HEK293 (cell line): ENCODE data around the gene DNTTIP2.

Experiments used
- BCL11A ChIP-seq: fragments of 450-650 bp; formaldehyde crosslinking; IDR thresholded peaks from 2 replicates; pipeline ENCODE4 v1.5.1; 2016; ENCODE audit warnings: low read depth, missing biosample characterization, missing genetic modification characterization
- CTCF ChIP-seq: fragments of 450-650 bp; formaldehyde crosslinking; IDR thresholded peaks from 2 replicates; pipeline ENCODE4 v1.5.1; 2016; ENCODE audit warnings: missing biosample characterization, missing genetic modification characterization
- KLF7 ChIP-seq: fragments of 450-650 bp; formaldehyde crosslinking; IDR thresholded peaks from 2 replicates; pipeline ENCODE4 v1.5.1; 2016; ENCODE audit warnings: missing biosample characterization, missing genetic modification characterization, borderline replicate concordance
- MZF1 ChIP-seq: fragments of 450-650 bp; formaldehyde crosslinking; IDR thresholded peaks from 2 replicates; pipeline ENCODE4 v1.5.1; 2017; ENCODE audit warnings: missing biosample characterization, missing genetic modification characterization, borderline replicate concordance
- REST ChIP-seq: fragments of 450-650 bp; formaldehyde crosslinking; IDR thresholded peaks from 2 replicates; pipeline ENCODE4 v1.5.1; 2016; ENCODE audit warnings: missing biosample characterization, missing genetic modification characterization
- SETDB1 ChIP-seq: IDR thresholded peaks from one replicate; pipeline ENCODE4 v1.6.1; 2017; ENCODE audit warnings: mild to moderate bottlenecking, low read length, moderate library complexity, mixed read lengths; ENCODE audit not compliant: insufficient read length
- ZFHX2 ChIP-seq: fragments of 450-650 bp; formaldehyde crosslinking; conservative IDR thresholded peaks from 2 replicates; pipeline ENCODE4 v1.5.1; 2016; ENCODE audit warnings: missing biosample characterization, missing genetic modification characterization
- ZFP37 ChIP-seq: fragments of 450-650 bp; formaldehyde crosslinking; IDR thresholded peaks from 2 replicates; pipeline ENCODE4 v1.5.1; 2016; ENCODE audit warnings: missing biosample characterization, missing genetic modification characterization
- ZFP69B ChIP-seq: fragments of 450-650 bp; formaldehyde crosslinking; IDR thresholded peaks from 2 replicates; pipeline ENCODE4 v1.5.1; 2016; ENCODE audit warnings: missing biosample characterization, missing genetic modification characterization
- ZNF121 ChIP-seq: fragments of 450-650 bp; formaldehyde crosslinking; IDR thresholded peaks from 2 replicates; pipeline ENCODE4 v1.5.1; 2016; ENCODE audit warnings: missing biosample characterization, missing genetic modification characterization
- ZNF18 ChIP-seq: fragments of 450-650 bp; formaldehyde crosslinking; IDR thresholded peaks from 2 replicates; pipeline ENCODE4 v1.5.1; 2016; ENCODE audit warnings: missing biosample characterization, missing genetic modification characterization
- ZNF211 ChIP-seq: fragments of 450-650 bp; formaldehyde crosslinking; IDR thresholded peaks from 2 replicates; pipeline ENCODE4 v1.5.1; 2016; ENCODE audit warnings: low read depth, missing biosample characterization, missing genetic modification characterization
- ZNF248 ChIP-seq: fragments of 450-650 bp; formaldehyde crosslinking; IDR thresholded peaks from 2 replicates; pipeline ENCODE4 v1.5.1; 2017; ENCODE audit warnings: missing biosample characterization, missing genetic modification characterization
- ZNF324 ChIP-seq: fragments of 450-650 bp; formaldehyde crosslinking; IDR thresholded peaks from 2 replicates; pipeline ENCODE4 v1.5.1; 2016; ENCODE audit warnings: missing biosample characterization, missing genetic modification characterization
- ZNF449 ChIP-seq: fragments of 450-650 bp; formaldehyde crosslinking; IDR thresholded peaks from 2 replicates; pipeline ENCODE4 v1.5.1; 2017; ENCODE audit warnings: missing biosample characterization, mild to moderate bottlenecking, missing genetic modification characterization, moderate library complexity
- ZNF600 ChIP-seq: fragments of 450-650 bp; formaldehyde crosslinking; IDR thresholded peaks from 2 replicates; pipeline ENCODE4 v1.5.1; 2016; ENCODE audit warnings: missing biosample characterization, missing genetic modification characterization
- ZNF623 ChIP-seq: fragments of 450-650 bp; formaldehyde crosslinking; IDR thresholded peaks from 2 replicates; pipeline ENCODE4 v1.5.1; 2016; ENCODE audit warnings: missing biosample characterization, missing genetic modification characterization
- ZNF624 ChIP-seq: fragments of 450-650 bp; formaldehyde crosslinking; IDR thresholded peaks from 2 replicates; pipeline ENCODE4 v1.5.1; 2017; ENCODE audit warnings: missing biosample characterization, missing genetic modification characterization
- ZNF629 ChIP-seq: fragments of 450-650 bp; formaldehyde crosslinking; IDR thresholded peaks from 2 replicates; pipeline ENCODE4 v1.5.1; 2017; ENCODE audit warnings: missing biosample characterization, missing genetic modification characterization
- TF ChIP-seq, protein P1 (sequence below): fragments of 450-650 bp; formaldehyde crosslinking; IDR thresholded peaks from 2 replicates; pipeline ENCODE4 v1.5.1; 2017; ENCODE audit warnings: missing biosample characterization, missing genetic modification characterization
- TF ChIP-seq, protein P2 (sequence below): fragments of 450-650 bp; formaldehyde crosslinking; IDR thresholded peaks from 2 replicates; pipeline ENCODE4 v1.5.1; 2017; ENCODE audit warnings: missing biosample characterization, missing genetic modification characterization
- TF ChIP-seq, protein P3 (sequence below): fragments of 450-650 bp; formaldehyde crosslinking; IDR thresholded peaks from 2 replicates; pipeline ENCODE4 v1.5.1; 2016; ENCODE audit warnings: missing biosample characterization, missing genetic modification characterization
- TF ChIP-seq, protein P4 (sequence below): fragments of 450-650 bp; formaldehyde crosslinking; IDR thresholded peaks from 2 replicates; pipeline ENCODE4 v1.5.1; 2016; ENCODE audit warnings: missing biosample characterization, missing genetic modification characterization

DNTTIP2 gene

DNA sequence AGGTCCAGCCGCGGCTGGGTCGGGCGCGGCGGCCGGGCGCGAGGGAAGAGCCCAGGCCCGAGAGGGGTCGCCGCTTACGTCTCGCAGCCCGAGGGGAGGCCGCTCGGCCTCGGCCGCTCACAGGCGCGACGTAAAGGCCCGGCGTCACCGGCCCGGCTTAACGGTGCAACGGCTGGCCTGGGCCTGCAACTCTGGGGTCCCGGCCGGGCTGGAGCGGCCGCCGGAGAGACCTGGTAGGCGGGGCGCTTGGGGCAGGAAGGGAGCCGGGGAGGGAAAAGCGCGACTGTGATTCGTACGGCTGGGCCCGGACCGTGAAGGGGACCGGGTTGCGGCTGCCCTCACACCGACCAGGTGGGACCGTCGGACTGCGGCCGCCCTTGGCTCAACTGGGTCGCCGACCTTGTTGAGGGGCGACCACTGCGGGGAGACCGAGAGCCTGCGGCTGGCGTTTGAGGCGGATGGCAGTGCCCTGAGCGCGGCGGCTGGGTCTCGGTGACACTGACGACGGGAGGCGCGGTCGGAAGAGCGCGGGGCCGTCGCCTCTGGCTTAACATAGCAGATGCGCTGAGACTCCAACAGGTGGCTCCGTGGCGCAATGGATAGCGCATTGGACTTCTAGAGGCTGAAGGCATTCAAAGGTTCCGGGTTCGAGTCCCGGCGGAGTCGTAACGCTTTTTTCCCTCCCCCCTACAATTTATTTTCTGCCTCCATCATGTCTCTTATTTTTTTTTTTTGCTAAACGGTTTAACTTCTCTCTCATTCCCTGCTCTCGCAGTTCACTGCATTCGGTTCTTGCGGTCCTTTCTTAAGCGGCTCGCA is 31.8 kb downstream of the DNTTIP2 start (continued):
- TF ChIP-seq ZNF449 (tag by site-specific recombination) (0 out of 2 replicates have a peak, but pooled peaks have one; percentile 18), ZFP69B (peak; percentile 67), KLF7 (tag by site-specific recombination) (peak; percentile 52; the same call in 1 of the 2 replicates), ZNF248 (no peak), REST (tag by site-specific recombination) (no peak; the same call in none of the 2 replicates), ZNF121 (tag by site-specific recombination) (peak; percentile 16; the same call in 1 of the 2 replicates), CTCF (peak; percentile 87; the same call in 1 of the 2 replicates), ZNF18 (tag by site-specific recombination) (peak; percentile 54; the same call in 1 of the 2 replicates), MZF1 (0 out of 2 replicates have a peak, but pooled peaks have one; percentile 7), SETDB1 (no peak), ZNF624 (tag by site-specific recombination) (0 out of 2 replicates have a peak, but pooled peaks have one; percentile 19), ZFHX2 (tag by site-specific recombination) (no peak), ZFP37 (tag by site-specific recombination) (peak; percentile 98), ZNF629 (peak; percentile 76), ZNF600 (tag by site-specific recombination) (peak; percentile 87), ZNF623 (tag by site-specific recombination) (peak; percentile 20), ZNF211 (no peak), BCL11A (tag by site-specific recombination) (peak; percentile 28), ZNF324 (tag by site-specific recombination) (peak; percentile 85; the same call in 1 of the 2 replicates)
- TF ChIP-seq, protein P1, sequence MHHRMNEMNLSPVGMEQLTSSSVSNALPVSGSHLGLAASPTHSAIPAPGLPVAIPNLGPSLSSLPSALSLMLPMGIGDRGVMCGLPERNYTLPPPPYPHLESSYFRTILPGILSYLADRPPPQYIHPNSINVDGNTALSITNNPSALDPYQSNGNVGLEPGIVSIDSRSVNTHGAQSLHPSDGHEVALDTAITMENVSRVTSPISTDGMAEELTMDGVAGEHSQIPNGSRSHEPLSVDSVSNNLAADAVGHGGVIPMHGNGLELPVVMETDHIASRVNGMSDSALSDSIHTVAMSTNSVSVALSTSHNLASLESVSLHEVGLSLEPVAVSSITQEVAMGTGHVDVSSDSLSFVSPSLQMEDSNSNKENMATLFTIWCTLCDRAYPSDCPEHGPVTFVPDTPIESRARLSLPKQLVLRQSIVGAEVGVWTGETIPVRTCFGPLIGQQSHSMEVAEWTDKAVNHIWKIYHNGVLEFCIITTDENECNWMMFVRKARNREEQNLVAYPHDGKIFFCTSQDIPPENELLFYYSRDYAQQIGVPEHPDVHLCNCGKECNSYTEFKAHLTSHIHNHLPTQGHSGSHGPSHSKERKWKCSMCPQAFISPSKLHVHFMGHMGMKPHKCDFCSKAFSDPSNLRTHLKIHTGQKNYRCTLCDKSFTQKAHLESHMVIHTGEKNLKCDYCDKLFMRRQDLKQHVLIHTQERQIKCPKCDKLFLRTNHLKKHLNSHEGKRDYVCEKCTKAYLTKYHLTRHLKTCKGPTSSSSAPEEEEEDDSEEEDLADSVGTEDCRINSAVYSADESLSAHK (tag by site-specific recombination) = 0 out of 2 replicates have a peak, but pooled peaks have one; percentile 8
- TF ChIP-seq, protein P2, sequence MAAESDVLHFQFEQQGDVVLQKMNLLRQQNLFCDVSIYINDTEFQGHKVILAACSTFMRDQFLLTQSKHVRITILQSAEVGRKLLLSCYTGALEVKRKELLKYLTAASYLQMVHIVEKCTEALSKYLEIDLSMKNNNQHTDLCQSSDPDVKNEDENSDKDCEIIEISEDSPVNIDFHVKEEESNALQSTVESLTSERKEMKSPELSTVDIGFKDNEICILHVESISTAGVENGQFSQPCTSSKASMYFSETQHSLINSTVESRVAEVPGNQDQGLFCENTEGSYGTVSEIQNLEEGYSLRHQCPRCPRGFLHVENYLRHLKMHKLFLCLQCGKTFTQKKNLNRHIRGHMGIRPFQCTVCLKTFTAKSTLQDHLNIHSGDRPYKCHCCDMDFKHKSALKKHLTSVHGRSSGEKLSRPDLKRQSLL (tag by site-specific recombination) = peak; percentile 75
- TF ChIP-seq, protein P3, sequence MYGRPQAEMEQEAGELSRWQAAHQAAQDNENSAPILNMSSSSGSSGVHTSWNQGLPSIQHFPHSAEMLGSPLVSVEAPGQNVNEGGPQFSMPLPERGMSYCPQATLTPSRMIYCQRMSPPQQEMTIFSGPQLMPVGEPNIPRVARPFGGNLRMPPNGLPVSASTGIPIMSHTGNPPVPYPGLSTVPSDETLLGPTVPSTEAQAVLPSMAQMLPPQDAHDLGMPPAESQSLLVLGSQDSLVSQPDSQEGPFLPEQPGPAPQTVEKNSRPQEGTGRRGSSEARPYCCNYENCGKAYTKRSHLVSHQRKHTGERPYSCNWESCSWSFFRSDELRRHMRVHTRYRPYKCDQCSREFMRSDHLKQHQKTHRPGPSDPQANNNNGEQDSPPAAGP (tag by site-specific recombination) = peak; percentile 90
- TF ChIP-seq, protein P4, sequence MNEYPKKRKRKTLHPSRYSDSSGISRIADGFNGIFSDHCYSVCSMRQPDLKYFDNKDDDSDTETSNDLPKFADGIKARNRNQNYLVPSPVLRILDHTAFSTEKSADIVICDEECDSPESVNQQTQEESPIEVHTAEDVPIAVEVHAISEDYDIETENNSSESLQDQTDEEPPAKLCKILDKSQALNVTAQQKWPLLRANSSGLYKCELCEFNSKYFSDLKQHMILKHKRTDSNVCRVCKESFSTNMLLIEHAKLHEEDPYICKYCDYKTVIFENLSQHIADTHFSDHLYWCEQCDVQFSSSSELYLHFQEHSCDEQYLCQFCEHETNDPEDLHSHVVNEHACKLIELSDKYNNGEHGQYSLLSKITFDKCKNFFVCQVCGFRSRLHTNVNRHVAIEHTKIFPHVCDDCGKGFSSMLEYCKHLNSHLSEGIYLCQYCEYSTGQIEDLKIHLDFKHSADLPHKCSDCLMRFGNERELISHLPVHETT (tag by site-specific recombination) = peak; percentile 86
